SKM-1 treated with dmso at 0.1 percent for 144 hours (cell line): ENCODE data around the gene ENTPD8.
"Not testable (repeated sequence)": the region's sequence is repeated elsewhere in the genome, so short reads cannot be mapped to it uniquely, and the experiment has no call there.

ENCODE experiments used
- DNase-seq: peaks from one replicate; lab custom pipeline; 2025; ENCODE audit not compliant: unreplicated experiment; lab: John Stamatoyannopoulos, UW

ENTPD8 gene

DNA sequence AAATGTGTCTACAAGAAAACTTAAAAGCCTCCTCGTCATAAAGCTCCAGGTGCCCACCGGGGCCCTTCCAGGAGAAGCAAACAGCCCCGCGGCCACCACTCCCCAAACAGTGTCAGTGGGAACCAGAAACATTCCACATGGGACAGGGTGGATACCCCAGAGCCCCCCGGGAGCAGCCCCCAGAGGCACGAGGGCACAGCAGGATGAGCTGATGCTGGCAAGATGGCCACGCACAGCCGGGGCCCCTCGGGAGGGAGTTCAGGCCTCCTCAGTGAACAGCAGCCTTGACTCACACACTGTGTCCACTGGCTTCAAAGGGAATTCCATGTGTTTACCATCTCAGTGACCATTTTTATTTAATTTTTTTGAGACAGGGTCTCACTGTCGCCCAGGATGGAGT lies 28.7 kb downstream of the ENTPD8 start:
- DNase-seq = no peak

DNA sequence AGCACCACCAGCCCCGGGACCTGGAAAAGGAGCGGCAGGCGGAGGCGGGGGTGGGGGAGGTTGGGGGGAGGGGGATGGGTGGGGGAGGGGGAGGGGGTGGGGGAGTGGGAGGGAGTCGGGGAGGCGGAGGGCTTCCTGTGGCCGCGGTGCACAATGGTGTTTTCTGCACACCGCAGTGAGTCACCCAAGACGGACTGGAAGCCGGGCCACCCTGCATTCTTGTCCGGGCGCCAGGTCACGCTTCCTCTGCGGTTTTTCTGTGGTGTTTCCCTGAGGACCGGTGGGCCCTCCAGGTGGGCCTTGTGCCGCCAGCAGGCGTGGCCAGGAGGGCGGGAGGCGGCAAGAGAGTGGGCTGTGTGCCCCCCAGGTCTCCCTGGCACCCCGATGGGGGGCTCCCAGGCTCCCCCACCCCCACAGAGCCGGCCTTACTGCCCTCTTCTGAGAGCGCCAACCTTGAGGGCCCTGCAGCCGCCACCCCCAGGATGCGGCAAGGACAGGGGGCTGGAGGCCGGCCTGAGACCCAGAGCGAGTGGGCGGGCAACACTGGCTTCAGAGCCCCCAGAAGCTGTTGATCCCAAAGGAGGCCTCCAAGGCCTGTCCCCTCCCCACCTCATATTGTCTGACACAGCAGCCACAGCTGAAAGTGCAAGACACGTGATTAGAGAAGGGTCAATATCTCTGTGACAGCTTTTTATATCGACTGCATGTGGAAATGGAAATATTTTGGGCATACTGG lies 29.3 kb downstream of the ENTPD8 start:
- peak; percentile 37 for DNase-seq

DNA sequence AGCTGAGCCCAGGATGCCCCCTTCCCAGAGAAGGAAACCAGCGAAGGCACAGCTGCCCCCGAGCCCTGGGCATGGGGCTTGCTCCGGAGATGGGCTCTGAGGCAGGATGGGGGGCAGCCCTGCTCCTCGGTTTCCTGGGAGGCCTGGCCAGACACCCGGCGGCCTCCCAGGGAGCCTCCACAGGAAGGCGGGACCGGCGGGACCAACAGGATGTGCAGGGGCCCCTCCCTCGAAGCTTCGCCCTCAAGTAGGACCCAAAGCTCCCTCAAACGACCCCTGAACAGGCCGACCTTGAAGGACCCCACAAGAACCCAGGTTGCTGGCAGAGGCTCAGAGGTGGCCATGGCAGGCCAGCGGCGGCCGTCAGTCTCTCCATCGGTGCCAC lies 29.9 kb downstream of the ENTPD8 start:
- no peak for DNase-seq

DNA sequence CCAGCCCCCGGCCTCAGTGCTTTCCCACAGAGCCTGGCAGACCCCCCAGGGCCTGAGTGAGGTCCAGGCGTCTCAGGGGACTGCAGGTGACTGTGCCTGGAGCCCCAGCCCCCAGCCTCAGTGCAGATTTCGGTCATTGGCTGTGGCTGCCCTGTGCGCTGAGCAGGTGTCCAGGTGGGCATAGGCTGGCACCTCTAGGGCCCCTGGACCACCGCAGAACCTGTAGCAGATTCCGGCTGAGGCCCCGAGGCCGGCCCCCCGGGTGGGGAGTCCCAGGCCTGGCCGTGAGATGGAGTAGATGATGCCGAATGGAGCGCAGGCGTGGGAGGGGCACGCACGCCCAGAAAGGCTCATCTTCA lies 30.3 kb downstream of the ENTPD8 start:
- DNase-seq = no peak

DNA sequence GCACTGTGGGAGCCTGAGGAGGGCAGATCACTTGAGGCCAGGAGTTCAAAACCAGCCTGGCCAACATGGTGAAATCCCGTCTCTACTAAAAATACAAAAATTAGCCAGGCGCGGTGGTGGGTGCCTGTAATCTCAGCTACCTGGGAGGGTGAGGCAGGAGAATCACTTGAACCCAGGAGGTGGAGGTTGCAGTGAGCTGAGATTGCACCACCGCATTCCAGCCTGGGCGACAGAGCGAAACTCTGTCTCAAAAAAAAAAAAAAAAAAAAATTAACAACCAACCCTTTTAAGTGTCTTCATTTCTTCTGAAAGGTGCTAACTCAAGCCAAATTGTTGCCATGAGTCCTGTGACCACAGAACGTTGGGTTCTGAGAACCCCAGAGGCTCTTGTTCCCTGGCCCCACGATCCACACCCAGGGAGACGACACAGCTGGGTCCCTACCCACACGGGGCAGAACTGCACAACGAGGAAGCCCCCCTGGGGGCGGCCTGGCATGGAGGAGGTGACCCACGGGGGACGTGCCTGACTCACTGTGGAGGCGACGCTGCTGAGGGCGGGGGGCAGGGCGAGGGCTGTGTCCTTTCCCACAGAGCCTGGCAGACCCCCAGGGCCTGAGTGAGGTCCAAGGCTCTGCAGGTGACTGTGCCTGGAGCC lies 30.8 kb downstream of the ENTPD8 start:
- DNase-seq = not testable (repeated sequence)

DNA sequence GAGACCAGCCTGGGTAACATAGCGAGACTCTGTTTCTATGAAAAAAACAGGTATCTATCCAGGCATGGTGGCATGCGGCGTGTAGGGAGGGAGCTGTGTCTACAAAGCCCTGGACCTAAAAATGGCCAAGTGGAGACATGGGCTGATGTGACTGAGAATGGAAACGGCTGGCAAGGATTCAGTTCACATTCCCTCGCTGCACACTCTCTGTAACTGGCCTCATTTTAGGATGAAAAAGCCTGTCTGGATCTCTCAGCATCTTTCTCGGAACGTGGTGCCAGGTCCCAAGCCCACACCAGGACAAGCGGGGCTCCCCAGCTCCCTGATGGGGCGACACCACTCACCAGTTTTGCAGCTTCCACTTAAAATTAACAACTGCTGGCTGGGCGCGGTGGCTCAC lies 31.6 kb downstream of the ENTPD8 start:
- no peak for DNase-seq

DNA sequence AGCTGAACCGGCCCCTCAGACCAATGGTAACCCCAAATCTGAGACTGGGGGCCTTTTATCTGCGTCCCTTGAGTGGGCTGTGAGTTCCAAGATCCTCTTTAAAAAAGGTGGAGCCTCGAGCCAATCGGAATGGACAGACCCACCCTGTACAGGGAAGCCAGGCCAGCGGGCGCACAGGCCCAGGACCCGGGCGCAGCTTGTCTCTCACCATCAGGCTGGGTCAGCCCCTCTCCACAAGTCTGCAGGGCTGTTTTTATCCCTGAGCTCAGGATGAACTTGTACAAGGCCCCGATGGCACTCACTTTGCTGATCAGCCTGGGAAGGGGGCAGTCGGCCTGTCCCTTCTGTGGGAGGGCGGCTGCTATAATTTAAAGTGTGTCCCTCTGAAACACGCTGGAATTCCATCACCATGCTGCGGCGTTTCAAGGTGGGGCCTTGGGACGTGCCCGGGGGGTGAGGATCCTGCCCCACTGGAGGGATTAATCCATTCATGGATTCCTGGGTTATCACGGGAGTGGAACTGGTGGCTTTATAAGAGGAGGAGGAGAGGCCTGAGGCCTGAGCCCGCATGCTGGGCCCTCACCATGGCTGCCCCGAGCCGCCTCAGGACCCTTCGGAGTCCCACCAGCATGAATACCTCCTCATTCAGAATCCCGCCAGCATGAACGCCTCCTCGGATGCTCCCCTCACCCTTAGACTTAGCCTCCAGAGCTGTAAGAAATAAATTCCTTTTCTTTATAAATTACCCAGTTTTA lies 32.3 kb downstream of the ENTPD8 start:
- no peak for DNase-seq

DNA sequence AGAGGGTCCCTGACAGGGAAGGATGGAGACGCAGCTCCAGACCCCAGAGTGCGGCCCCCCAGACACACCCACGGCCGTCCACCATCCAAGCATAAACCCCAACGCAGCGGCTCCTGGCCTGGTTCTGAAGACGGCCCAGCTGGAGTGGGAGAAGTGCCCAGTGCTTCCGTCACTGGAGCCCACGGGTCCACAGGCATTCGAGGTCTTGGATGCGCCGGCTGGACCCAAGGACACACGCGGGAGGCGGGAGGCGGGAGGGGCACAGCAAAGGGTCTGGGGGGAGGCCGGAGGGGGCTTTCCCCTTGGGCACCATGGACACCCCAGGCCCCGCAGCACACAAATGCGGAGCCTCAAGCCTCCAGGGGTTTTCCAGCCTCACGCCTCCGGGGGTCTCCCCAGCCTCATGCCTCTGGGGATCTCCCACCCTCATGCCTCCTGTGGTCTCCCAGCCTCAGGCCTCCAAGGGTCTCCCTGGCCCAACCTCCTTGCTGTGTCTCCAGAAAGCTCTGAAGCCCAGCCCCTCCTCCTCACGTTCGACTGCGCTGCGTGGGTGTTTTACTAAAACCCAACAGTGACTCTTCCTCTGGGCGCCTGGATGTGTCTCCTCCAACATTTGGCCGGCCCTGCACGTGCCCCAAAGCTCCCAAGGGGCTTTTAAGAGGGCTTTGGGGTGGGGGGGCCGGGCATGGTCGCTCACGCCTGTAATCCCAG lies 33.4 kb downstream of the ENTPD8 start:
- DNase-seq = no peak

DNA sequence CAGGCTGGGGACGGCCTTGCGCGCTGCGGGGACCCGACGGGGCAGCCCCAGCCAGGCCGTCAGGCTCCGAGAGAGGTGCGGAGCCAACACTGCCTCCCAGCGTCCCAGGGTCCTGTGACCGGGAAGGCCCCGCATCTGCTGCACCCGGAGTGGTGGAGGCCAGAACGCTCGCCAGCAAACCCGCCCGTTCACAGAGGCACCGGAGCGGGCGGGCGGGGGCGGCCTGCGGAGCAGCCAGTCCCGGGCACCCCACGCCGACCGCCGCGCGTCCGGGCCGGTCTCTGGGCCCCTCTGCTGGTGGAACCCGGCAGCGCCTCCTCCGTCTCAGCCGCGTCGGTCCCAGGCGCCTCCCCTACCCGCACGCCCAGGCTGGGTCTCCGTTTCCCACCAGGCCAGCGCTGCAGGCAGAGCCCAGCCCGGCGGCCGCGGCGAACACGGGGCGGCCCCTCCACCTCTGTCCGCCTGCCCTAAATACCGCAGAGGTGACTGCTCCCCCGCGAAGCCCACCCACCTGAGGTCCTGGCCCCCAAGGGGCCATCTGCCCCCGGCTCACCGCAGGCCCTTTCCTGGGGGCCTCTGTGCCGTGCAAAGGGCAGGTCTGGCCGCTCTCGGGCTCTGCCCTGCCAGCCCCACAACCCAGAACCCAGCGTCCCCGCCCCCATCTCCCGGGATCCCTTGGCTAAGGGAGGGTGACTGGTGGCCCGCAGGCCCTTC lies 34.1 kb downstream of the ENTPD8 start:
- no peak for DNase-seq

DNA sequence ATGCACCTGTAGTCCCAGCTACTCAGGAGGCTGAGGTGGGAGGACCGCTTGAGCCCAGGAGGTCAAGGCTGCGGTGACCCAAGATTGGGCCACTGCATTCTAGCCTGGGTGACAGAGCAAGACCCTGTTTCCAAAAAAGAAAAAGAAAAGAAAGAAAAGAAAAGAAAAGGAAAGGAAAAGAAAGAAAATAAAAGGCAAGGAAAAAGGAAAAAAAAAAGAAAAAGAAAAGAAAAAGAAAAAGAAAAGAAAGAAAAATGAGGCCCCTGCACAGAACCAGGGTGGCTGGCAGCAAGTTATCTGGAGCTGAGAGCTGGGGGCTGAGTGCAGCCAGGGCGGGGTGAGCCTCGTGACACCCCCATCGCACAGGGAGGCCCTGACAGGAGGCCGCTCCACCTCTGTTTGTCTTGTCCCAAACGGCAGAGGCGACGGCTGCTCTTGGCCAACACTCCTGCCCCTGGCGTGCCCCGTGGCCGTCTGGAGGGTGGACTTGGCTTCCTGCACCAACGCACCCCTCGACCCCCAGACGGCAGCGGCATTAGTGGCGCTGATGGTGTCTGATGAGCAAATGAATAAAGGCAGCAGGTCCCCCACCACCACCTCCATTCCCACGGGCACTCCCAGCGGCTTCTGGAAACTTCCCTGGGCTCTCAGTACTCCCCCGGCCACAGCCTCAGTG lies 34.9 kb downstream of the ENTPD8 start:
- DNase-seq = no peak

DNA sequence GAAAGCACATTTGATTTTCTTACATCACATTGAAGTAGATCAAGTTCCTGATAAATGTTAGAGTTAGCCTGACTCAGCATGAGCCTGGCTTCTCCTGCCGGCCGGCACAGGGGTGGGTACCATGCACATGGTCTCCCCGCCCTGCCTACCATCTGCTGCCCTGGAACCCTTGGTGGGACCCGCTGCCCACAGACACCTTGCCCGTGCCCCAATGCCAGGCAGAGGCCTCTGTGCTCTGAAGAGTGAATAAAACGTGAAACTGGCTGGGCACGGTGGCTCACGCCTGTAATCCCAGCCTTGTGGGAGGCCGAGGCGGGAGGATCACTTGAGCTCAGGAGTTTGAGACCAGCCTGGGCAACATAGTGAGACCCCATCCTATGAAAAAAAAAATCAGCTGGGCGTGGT lies 35.5 kb downstream of the ENTPD8 start:
- DNase-seq = no peak

DNA sequence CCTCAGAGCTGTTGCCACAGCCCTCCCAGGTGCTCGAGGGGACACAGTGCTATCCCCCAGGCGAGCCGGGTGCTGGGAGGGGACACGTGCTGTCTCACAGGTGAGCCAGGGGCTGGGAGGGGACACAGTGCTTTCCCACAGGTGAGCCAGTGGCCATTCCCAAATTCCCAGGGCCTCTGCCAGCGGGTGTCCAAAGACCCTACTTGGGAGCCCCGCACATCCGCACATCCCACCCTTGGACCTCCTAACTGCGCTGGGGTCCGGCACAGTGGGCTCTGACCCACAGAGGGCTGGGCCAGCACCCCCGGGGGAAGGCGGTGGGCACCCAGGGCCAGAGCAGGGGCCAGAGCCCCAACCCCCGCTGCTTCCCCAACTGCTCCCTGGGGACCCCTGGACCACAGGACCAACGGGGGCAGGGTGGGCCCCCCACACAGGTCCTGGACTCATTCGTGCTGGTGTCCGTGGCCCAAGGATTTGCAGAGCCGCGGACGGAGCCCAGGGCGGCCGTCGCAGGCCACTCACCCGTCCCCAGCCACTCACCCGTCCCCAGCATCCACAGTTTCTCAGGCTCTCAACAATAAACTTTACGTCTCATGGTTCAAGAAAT lies 36.1 kb downstream of the ENTPD8 start:
- no peak for DNase-seq

DNA sequence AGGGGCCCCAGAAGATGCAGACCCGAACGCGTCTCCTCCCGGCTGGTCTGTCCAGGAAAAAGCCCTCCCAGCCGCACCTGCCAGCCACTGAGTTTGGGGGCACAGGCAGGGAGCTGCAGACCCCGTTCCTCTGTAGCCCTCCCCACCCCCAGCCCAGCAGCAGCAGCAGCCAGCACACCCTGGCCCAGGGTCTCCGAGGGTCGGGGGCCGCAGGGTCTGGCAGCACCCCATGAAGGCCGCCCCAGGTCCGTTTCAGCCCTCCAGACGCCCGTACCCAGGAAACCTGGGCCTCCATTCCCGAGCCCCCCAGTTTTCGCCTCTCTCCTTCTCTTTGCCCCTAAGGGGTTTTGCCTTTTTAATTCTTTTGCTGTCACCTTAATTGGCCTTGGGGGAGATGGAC lies 37.9 kb downstream of the ENTPD8 start:
- DNase-seq = no peak

DNA sequence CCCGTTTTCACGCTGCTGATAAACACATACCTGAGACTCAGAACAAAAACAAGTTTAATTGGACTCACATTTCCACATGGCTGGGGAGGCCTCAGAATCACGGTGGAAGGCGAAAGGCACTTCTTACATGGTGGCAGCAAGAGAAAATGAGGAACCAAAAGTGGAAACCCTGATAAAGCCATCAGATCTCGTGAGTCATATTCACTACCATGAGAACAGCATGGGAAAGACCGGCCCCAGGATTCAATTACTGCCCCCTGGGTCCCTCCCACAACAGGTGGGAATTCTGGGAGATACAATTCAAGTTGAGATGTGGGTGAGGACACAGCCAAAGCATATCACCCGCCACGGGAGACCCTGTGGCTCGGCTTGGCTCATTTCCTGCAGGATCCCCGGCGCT lies 38.4 kb downstream of the ENTPD8 start:
- peak; percentile 23 for DNase-seq

DNA sequence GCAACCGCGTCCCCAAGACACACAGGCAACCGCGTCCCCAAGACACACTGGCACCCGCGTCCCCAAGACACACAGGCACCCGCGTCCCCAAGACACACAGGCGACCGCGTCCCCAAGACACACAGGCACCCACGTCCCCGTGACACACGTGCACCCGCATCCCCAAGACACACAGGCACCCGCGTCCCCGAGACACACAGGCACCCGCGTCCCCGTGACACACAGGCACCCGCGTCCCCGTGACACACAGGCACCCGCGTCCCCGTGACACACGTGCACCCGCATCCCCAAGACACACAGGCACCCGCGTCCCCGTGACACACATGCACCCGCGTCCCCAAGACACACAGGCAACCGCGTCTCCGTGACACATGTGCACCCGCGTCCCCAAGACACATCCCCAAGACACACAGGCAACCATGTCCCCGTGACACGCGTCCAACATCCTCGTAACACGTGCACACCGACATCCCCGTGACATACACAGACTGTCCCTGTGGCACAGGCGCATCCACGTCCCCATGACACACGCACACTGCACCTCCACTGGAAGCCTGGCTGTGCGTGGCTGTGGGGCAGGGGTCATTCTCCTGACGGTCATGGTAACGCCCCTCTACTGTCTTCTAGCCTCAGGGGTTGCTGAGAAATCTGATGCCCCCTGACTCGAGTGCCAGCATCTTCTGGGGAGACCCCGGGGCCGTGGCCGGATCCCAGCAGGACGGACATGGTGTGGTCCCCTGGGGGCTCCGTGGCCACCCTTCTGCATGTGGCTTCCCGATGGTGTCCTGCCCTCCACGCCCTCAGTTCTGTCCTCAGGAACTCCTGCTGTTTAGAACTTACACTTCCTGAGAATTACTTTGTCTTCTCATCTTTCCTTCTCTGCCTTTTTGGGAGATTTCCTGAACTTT lies 42.3 kb downstream of the ENTPD8 start:
- DNase-seq = no peak

DNA sequence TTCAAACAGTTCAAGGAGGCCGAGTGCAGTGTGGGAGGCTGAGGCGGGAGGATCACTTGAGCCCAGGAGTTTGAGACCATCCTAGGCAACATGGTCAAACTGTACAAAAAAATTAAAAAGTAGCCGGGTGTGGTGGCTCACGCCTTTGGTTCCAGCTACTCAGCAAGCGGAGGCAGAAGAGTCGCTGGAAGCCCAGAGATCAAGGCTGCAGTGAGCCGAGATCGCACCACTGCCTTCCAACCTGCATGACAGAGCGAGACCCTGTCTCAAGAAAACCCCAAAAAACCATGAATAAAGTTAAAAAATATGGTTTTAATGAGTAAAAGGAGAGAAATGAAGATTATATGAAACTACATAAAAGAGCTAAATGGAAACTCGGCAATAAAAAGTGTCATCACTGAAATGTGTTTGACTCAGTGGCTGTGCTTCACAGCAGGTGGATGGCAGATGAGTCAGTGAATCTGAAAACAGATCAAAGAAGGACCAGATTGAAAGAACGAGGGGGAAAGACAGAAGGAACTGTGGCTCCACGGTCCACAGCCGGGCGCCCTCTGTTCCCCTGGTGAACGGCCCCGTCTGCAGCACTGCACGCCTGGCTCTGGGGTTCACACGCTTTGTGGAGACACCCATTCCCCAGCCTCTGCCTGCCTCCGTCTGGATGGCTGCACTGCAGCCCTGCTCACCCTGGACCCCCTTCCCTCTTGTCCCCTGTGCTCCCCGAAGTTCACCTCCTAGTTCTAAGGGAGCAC lies 43.3 kb downstream of the ENTPD8 start:
- DNase-seq = no peak

DNA sequence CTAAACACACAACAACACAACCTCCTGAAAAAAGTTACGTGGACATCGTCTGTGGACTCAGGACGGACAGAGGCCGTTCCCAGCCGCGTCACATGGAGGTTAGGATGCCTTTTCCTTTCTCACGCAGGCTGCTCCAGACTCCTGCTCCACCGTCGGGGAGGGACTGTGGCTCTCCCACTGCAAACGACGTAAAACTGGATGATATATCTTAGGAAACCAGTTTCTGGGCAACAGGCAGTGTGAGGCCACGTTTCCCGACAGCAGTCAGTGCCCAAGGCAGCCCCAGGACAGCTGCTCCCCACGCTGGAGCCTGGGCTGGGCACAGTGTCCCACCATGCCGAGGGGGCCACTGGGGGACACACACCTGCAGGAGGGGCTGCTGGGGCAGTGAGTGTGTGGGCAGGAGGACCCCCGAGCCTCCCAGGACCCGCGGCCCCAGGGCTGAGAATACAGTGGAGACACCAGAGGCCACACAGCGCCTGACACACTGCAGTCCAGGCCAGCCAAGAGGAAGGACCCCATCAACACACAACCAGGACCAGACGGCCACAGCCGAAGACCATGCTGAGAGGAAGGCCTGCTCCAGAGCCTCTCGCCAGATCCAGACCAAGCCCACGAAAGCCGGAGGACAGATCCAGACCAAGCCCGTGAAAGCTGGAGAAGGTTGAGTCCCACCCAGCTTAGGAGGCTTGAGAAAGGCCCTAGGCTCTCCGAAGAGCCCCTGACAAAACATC lies 44.4 kb downstream of the ENTPD8 start:
- no peak for DNase-seq

DNA sequence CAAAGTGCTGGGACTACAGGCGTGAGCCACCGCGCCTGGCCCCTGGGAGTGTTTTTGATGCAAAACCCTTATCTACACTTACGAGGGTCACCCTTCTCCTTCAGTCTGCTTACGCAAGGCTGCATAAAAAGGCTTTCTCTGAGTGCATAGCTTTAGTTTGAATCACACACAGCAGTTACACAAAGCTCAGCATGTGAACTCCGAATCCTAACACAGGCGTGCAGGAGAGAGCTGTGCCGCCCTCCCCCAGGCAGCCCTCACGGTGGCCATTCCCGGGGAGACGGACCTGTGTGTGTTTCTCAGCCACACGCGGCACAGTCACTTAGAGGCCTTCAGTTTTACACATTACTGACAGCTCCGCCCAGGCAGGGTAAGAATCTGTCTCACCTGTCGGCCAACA lies 44.9 kb downstream of the ENTPD8 start:
- no peak for DNase-seq
